ENCODE results near the gene NUP43.
"Not testable (repeated sequence)": the region's sequence is repeated elsewhere in the genome, so short reads cannot be mapped to it uniquely, and the experiment has no call there.

NUP43 gene

DNA sequence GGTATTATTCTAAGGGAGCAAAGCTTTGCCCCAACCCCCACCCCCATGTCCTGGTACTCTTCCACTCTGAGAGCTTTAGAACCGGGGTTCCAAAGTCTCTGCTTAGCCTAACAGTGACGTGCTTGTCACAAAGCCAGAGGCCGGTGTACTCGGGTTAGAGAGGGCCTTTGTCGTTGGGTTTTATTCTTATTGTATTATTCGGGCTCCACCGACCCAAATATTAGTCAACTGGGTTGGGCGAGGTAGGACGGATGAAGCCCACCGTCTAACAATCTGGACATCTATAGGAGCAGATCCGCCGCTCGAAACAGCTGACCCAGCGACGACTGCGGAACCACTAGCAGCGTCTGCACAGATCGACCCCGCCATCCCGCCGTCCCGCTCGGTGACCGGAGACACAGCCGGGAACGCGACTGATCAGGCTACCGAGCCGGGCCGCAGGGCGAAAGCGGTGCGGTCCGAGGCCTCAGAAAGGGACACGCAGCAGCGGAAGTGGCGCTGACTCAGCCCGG, 2.8 kb upstream of the NUP43 start:
- DNase-seq: not testable (repeated sequence)

DNA sequence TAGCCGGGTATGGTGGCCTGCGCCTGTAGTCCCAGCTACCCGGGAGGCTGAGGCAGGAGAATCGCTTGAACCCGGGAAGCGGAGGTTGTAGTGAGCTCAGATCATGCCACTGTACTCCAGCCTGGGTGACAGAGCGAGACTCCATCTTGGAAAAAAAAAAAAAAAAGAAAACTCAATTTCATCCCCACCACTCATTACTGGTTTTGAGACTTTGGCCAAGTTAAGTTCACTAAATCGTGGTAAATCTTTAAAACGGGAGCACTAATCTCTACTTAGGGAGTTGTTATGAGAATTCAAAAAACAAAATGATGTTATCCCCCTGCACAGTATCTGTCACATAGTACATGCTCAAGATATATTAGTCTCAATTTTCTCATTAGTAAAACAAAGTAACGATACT, 1.1 kb downstream of the NUP43 start:
- DNase-seq: not testable (repeated sequence)

DNA sequence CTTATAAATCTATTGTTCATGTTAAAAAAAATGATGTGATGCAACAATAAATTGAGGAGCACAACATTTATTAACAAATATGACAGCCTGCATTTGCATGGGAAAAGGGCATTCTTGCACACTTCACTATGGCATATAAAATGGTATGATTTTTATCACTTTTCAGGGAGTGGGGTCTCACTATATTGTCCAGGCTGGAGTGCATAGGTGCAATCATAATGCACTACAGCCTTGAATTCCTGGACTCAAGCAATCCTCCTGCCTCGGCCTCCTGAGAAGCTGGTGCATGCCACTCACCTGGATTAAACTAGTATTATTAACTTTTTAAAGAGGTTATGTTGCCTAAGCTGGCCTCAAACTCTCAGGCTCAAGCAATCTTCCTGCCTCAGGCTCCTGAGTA, 11.4 kb downstream of the NUP43 start:
- DNase-seq: no peak

DNA sequence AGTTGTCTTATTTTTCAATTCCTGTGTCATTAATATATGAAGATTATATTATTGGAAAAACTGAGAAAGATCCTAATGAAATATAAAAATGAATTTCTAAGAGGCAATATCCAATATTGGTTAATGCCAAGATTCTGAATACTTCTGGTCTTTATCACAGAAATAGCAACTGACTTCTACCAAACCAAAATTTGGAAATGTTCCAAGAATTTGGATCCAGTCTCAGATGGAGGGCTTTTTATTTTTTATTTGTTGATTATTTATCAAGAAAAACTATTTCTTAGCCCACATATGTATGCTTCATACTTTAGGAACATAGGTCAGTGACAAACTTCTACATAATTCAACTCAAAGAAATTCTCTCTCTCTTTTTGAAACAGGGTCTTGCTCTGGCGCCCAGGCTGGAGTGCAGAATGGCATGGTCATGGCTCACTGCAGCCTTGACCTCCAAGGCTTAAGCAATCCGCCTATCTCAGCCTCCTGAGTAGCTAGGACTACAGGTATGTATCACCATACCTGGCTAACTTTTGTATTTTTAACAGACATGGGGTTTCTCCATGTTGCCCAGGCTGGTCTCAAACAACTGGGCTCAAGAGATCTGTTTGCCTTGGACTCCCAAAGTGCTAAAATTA, 13.1 kb downstream of the NUP43 start:
- DNase-seq: no peak

DNA sequence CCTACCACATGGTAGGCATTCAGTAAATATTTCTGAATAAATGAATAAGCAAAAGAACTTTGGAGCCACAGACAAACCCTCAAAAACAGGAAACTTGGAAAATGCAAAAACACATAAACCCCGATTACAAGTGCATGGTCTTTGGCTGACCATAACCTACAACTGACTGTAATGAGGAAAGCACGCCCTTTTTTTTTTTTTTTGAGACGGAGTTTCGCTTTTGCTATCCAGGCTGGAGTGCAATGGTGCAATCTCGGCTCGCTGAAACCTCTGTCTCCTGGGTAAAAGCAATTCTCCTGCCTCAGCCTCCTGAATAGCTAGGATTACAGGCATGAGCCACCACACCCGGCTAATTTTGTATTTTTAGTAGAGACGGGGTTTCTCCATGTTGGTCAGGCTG, 16.5 kb downstream of the NUP43 start:
- no peak for DNase-seq

DNA sequence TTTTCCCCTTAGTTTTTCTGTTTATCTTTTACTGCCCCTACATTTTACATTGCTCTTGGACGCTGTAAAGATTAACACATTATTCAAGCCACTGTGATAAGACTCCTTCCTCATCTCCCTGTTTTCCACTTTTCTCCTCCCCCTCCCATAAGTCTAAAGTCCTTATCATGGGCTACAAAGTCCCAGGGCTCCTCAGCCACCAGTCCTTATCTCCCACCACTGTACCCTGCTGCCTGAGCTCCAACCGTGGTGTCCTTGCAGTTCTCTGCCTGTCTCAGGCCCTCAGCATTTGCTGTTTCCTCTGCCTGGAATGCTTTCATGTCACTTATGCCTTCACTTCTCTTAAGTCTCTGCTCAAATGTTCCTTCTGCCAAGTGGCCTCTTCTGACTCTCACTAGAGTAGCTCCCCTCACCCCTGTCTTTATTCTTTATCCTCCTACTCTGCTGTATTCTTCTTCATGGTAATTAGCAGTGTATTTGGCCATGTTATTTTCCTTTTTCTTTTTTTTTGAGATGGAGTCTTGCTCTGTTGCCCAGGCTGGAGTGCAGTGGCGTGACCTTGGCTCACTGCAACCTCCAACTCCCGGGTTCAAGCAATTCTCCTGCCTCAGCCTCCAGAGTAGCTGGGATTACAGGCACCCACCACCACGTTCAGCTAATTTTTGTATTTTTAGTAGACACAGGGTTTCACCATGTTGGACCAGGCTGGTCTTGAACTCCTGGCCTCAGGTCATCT, 17.7 kb downstream of the NUP43 start:
- no peak for DNase-seq

DNA sequence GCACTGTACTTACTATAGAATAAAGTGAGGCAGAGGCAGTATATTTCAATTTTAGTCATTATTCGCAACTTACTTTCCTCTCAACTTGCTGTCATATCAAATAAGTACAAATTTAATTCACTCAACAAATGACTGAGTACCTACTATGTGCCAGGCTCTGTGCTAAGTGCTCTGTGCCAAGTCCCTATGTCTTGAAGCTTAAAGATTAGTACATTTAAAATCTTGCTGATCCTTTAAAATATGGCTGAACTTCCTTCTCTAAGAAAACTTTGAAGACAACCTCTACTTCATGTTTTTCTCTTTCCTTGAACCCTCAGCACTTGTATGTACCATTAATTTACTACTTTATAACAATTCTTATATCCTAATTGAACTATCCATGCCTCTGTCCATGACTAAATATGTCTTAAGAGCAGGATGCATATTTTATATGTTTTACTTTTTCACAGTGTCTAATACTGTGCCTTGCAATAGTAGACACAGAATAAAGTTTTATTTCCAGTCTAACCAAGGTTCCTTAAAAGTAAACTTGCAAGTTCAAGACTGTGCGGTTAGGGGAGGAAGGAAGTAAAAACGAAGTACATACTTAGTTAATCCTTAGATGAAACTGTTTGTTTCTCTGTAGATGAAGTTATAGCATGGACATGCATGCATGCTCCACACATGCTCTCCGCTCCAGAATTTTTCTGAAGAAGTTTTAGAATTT, 18.4 kb downstream of the NUP43 start:
- no peak for DNase-seq

DNA sequence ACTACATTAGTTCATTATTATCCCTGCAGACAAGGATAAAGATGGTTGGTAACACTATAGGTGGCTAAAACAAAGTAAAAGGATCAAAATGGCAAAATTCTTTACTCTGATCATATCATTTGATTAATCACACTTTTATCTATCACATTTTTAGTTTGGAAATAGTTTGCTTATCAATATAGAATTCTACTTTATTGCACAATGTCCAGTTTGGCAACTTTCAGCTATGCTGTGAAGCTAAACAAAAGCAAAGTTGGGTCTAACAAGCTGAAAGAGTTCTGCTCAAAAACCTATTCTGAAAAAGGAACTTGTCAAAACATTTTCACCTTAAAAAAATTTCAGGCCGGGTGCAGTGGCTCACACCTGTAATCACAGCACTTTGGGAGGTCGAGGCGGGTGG, 20.5 kb downstream of the NUP43 start:
- no peak for DNase-seq

DNA sequence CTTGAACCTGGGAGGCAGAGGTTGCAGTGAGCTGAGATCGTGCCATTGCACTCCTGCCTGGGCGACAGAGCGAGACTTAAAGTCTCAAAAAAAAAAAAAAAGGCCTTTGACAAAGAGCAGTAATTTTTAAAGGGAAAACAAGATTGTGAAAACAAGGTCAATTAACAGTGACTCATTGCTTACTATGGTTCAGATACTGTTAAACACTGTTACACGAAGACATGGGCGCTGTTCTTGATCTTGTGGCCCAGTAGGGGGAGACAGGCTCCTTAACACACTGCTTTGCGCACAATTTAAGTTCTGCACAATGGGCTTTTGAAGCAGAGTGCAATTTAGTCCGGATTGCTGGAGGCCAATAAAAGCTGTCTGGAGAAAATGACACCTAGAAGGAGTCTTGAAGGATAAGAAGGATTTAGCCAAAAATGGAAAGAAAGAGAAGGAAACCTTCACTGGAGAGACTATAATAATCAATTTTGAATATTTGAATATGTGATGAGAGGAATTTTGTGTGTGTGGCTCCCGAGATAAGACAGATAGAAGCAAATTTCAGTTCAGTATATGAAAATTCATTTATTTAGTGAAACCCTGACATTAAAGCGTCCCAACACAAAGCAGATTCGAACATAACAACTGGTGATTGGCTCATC, 22.4 kb downstream of the NUP43 start:
- peak; percentile 52 for DNase-seq

DNA sequence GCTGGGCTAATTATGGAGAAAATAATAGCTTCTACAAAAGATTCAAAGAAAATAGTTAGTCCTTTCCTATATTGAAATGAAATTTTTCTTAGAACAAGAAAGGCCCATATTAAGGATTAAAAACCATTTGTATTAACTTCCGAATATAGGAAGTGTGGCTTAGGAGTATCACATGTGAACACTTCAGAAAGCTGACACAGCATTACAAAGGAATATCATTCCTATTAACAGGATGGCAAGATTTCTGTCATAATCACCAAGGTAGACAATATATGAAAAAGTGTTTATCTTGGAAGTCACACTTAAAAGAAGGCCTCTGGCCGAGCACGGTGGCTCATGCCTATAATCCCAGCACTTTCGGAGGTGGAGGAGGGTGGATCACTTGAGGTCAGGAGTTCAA, 23.1 kb downstream of the NUP43 start:
- DNase-seq: no peak

DNA sequence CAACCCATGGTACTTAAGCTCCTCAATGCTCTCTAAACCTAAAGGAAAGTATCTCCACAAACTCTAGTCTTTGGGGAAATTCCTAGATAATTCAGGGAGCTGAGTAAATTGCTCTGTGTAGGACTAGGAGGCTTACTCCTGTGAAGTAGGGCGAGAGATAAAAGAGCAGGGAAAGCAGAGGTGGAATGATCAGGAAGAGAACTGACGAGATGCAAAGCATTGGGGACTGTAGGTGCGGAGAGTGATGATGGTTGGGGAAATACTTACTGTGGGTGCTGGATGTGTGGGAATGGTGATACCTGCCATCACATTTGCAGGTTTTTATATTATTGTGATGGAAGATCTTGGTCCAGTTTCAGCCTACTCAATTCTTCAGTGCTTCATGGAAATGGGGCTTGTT, 26.8 kb downstream of the NUP43 start:
- no peak for DNase-seq

DNA sequence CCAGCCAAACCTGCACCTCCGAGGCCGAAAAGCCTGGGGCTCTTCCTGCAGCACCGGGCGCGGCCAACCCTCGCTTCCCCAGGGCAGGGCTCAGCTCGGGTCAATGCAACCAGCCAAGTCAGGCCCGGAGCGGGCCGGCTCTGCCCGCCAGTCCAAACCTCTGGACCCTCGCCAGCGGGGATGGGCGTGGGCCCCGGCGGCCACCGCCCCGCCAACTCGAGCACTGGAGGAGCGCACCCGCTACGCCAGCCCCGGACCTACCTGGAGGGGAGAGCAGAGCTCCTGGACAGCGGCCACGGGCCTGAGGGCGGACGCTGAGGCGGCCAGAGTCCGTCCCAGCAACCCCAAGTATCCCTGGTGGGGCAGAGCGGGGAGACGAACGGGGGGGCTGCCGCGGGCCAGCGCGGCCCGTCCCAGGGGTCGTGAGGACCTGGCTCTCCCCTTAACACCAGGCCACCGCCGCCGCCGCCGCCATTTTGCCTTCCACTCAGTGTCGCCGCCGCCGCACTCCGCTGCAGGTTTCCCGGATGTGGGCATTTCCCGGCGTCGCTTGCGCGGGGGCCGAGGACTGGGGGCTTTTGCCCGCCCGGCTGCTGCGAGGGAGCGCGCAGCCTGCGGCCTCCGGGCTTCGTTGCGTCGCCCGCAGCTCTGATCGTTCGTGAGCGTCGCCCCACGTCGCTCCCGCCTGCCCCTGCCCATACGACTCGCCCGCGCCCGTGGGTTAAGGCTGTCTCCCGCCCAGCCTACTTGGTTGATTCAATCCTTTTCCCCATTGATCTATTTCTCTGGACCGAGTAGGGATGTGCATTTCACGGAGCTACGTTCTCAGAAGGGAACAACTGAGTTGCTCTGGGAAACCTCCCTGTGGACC, 28.5 kb downstream of the NUP43 start, which contains the start of gene LATS1:
Gene LATS1 (minus strand): TSS at position 514 of the 871 bp plus-strand sequence. CDS start 15,975 bp downstream, outside the sequence.
- peak; percentile 42 for DNase-seq

DNA sequence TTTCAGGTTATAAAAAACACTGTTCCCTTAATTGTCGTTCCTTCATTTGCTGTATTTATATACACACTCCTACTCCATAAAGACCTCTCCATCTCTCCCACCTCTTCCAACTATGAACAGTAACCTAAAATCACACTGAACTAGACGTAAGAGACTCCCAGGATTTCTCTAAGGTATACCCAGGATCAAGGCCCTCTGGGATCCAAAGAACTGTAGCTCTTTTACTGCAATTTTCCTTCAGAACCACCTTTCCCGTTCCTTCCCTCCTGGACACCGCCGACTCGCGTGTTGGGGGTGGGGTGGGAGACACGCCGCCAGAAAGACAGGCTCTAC, 29.1 kb downstream of the NUP43 start:
- DNase-seq: no peak

DNA sequence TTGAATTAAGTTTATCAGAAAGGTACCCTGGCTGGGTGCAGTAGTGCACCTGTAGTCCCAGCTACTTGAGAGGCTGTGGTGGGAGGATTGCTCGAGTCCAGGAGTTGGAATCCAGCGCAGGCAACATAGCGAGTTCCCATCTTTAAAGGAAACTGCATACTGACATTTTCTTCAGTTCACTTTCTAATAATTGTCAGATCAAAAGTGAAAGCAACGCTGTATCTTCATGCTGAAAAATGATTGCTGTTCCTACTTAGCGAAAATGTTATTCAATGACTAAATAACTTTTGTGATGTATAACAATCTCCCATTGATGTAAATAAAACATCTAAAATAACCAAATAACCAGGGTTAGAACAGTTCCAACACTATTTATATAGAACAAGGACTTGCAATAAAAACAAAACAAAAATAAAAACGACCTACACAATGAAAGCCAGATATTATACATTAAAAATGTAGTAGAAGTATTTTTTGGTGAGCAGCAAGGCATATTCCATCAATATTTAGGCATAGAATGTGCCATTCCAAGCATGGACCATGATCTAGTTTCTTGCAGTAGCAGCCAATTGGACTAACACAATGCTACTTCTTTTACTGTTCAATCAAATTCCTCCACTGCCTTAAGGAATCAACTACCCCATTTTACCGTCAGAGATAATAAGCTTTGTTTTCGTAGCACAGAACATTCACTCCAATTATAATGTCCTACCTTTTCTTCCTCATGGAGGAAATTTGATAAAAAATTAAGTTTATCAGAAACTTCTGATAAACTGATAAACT, 30.0 kb downstream of the NUP43 start:
- no peak for DNase-seq

DNA sequence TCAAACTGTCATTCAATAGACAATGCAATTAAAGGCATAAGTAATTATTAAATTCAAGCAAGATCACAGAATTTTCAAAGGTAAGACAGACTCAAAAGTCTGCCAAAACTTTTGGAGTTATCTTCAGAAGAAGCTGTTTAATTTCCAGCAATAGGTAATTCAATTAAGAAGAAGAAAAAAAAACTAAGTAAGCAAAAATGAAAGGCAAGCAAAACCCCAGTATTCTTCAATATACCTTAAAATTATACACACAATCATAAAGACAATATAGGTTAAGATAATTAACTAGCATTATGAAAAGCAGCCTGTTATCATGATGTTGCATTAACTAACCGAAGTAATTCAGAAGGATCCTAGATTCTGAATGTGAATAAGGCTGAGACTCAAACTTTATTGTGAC, 31.9 kb downstream of the NUP43 start:
- DNase-seq: no peak

DNA sequence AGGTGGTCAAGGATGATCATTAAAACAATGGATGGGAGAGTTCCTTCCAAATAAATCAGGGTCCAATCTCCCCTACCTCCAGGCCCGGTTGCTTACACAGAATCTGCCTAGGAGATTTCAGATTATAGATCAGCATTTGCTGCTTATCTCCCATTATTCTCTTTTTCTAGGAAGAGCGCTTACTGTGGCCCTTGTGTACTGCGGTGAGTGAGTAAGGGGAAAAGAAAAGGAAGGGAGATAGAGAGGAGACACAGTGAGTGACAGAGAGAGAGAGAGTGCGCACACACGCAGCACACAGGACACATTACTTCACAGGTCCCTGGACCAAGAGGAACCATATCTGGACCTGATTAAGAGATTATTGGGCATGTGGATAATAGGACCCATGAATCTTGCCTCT, 34.6 kb downstream of the NUP43 start:
- no peak for DNase-seq

DNA sequence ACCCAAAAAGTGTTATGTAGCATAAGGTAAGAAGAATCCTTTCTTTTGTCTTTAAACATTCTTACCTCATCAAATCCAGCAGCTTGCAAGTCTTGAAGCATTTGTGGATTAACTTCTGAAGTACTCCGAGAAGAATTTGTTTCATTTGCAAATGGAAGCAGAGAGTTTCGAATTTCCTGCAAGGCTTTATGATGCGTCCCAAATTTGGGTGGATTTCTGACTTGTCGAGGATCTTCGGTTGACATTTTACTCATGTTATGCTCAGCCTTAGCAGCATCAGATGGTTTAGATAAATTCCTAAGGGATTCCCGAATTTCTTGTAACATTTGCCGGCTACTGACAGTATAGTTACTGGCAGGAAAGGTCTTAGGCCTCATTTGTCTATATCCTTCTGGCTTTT, 44.6 kb downstream of the NUP43 start:
- no peak for DNase-seq

DNA sequence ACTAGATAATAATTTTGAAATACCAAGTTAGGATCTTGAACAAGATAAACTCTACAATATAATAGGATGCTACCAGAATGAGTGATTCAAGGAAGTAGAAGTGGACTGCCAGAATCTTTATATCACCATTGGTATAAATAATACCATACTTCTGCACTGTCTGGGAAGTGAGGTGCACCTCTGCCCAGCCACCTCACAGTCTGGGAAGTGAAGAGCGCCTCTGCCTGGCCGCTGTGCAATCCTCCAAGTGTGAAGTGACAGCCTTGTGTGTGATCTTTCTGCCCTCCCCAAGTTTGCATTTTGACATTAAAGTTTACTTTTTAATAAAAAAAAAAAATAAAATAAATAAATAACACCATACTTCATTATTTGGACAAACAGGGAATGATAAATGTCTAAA, 47.2 kb downstream of the NUP43 start:
- no peak for DNase-seq

DNA sequence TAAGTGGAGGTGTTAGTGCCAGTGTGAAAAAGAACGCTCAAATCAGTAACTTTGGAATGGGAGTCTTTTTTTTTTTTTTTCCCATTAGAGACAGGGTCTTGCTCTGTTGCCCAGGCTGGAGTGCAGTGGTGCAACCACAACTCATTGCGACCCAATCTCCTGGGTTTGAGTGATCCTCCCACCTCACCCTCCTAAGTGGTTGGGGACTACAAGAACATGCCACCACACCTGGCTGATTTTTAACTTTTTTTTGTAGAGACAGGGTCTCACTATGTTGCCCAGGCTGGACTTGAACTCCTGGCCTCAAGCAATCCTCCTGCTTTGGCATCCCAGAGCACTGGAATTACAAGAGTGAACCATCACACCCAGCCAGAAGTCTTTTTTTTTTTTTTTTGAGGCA, 48.2 kb downstream of the NUP43 start:
- DNase-seq: no peak

DNA sequence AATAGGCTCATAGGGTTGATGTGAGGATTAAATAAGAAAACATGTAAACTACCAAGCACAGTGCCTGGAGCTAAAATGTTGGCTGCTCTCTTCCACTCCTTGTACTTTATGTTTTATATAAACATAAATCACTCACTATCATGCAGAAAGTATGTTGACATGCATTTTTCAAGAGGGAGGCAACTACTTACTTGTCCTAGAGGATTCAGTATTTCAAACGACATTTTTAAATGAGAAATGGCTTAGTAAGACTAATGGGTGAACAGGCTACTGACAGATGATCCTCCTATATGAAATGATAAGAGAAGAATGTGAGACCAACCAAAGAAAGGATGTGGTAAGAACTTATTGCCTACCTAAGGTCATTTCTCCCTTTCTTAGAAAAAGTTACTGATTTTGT, 49.4 kb downstream of the NUP43 start:
- DNase-seq: no peak

DNA sequence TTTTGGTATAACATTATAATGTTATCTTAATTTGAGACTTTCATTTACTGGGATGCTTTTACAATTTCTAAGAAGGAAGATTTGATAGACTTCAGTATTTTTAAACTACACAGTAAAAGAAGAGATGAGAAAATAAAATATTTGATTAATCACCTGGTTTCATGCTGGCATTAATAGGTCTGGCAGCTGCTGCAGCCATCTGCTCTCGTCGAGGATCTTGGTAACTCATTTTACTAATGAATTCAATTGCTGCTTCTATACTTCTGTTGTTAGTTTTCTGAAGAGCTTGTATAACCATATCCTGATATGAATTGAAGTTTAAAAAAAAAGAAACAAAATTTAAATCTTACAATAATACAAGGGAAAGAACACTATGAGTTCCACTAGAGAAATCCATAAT, 51.4 kb downstream of the NUP43 start:
- DNase-seq: peak; percentile 81

DNA sequence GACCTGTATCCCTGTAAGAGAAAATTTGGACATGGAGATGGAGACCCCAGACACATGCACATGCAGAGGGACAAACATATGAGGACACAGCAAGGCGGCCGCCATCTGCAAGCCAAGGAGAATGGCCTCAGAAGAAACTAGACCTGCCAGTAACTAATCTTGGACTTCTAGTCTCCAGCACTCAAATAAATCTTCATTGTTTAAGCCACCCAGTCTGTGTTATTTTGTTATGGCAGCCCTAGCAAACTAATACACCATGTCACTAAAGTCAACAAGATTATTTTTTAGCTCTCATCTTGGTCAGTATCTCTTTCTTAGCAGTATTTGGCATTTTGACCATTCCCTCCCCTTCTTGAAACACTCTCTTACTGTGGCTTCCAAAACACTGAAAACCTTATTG, 55.1 kb downstream of the NUP43 start:
- no peak for DNase-seq

Data from NCI-H524 treated with DMSO at 0.1 percent for 48 hours (cell line).